GM21619 (cell line): ENCODE data around the gene IL4R.

Source experiments
- ATAC-seq: cut with Tn5 transposase; IDR thresholded peaks from one replicate; pipeline ENCODE4 v1.9.1; 2021; ENCODE audit not compliant: unreplicated experiment

Gene IL4R

DNA sequence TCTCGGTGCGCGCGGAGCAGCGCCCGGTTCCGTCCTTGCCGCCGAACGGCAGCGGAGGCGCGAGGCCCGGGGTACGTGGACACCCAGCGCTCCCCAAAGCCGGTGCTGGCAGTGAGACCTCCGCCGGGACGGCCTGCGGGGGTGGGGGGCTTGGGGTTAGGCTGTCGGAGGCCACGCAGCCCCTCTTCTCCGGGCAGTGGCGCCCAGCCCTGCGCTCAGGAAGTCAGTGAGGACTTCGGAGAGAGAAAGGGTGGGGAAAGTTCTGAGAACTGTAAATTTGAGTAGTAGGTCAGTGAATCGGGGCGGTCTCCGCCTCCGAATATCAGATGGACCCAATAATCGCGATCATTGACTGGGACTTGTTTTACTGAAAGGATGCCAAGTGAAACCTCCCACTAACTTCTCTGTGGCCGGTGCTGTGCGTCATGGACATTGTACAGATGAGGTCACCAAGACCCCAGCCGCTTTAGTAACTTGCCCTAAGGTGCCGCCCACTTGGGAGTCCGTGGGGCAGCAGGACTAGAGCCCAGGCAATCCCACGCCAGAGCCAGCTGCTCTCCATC, 468 bp downstream of the IL4R start:
- no peak for ATAC-seq

DNA sequence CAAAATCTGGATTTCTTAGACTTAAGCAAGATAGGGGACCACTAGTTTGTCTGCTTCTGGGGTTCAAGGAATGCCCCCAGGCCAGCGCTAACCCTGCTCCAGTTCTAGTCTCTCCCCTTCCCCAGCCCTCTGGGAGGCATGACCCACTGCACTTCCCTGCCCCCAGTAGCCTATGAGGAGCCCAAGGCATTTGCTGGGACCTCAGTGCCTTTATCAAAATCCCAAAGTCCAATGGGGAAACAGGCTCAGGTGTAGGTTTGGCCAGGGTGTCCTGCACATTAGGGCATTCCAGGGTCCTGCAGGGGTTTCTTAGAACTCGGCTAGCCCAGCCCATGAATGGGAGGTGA, 1.2 kb downstream of the IL4R start:
- ATAC-seq = no peak

DNA sequence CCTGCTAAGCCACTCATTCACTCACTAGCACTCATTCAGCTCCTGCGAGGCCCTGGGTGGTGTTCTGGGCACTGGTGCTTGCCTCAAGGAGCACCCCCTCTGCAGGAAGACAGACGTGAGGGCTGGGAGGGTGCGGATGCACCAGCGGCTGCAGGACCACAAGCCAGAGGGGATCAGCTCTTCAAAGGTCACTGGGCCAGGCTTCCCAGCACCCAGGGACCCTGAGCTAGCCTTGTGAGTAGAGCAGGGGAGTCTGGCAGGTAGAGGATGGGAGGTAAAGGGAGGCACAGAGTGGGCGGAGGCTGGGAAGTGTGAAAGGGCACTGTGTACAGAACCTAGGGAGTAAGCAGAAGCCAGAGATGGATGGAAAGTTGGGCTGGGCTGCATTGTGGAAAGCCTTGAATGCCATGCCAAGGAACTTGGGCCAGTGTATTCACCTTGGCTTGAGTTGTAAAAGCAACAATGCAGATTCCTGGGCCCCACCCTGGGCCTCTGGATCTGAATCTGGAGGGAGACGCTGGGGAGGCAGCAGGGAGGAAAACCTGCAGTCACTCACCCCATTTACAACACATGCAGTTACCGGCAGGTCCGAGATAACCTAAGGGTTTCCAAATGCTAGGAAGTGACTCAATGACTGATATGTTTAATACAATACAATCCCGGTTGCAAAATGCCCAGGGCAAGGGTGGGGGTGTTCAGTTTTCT, 1.7 kb downstream of the IL4R start:
- ATAC-seq = no peak

DNA sequence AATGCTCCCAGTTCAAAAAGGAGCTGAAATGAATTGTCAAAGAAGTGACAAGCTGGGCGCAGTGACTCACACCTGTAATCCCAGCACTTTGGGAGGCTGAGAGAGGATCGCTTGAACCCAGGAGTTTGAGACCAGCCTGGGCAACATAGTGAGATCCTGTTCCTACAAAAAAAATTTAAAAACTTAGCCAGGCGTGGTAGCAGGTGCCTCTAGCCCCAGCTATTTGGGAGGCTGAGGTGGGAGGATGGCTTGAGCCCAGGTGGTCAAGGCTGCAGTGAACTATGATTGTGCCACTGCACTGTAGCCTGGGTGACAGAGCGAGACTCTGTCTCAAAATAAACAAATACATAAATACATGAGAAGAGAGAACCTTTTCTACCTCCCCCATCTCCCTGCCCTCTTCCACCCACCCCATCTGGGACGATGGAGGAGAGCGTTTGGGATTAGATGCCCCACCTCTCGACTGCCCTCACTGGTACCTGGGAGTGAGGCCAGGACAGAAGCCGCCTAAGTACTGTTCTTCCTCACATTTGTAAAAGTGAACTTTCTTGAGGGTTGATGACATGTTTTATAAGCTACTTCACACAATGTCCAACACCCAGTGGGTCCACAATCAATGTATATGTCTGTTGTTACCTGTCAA, 2.4 kb downstream of the IL4R start:
- no peak for ATAC-seq

DNA sequence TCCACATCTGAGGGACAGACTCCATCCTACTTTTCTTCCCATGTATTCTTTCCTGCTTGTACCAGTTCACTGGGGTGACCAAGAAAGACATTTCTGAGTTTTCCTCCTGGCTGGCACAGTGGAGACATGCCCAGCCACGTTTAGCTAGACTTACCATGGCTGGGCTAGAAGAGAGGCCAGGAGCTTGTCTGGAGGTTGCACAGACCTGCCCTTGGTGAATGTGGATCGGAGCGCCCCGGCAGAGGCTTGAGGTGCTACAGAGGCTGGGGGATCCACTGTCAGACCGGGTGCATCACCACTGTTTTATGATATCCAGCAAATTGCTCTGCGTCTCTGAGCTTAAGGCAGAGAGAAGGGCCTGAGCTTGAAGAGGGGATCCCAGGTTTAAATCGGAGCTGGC, 3.5 kb downstream of the IL4R start:
- ATAC-seq = no peak

DNA sequence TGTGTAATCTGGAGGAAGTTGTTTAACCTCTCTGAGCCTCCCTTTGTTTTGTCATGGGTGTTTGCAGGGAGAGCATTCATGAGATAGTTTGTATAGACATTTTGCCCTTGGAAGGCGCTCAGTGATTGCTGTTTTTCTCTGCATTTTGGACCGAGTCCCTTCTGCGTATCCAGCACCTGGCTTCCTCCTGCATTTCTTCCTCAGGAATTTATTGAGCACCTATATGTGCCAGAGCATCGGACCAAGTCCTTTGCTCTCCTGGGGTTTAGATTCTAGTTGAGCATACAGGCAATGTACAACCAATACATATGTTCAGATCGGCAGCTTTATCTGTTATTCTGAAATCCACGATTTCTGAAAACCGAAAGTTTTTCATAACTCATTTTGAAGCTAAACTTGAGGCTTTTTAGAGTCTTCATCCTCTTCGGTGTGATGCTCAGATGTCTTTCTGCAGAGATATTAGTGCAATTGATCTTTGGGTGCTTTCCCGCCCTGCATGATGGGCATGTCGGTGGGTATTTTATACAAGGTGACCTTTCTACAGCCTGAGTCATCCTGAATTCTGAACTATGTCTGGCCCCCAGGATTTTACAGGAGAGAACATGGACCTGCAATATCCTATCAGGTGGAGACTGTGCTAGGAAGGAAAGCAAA, 4.1 kb downstream of the IL4R start:
- ATAC-seq = no peak

DNA sequence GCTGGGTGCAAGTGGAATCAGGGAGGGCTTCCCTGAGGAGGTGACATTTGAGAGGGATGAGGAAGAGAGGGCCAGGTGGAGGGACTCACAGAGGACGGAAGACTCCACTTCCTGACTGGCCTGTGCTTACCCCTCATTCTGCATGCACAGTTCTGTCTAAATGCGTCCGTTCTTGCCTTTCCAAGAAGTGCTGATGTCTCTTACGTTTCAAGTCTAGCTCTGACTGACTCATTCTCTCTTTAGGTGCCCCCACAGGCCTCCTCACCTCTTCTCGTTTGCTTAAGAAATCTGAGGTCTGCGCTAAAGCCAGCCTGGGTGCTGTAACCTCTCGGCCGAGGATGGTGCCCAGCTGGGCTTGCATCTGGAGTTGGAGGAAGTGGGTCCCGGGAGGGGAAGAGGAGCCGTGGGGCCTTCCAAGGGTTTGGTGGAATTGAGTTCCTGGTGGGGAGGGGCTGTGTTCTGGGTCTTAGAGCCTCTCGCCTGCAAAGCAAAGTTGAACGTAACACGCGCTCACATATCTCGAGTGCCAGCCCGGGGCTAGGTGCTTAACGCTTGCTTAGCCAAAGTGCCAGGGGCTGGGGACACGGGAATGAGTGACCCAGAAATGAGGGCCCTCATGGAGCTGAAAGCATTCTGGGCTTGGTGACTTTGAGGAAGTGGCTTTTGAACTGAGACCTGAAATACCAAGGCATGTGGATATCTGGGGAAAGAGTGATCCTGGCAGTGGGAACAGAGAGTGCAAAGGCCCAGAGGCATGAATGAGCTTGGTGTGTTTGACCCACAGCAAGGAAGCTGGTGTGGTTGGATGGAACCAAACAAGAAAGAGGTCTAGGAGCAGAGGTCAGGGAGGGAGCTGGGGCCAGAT, 4.8 kb downstream of the IL4R start:
- no peak for ATAC-seq

DNA sequence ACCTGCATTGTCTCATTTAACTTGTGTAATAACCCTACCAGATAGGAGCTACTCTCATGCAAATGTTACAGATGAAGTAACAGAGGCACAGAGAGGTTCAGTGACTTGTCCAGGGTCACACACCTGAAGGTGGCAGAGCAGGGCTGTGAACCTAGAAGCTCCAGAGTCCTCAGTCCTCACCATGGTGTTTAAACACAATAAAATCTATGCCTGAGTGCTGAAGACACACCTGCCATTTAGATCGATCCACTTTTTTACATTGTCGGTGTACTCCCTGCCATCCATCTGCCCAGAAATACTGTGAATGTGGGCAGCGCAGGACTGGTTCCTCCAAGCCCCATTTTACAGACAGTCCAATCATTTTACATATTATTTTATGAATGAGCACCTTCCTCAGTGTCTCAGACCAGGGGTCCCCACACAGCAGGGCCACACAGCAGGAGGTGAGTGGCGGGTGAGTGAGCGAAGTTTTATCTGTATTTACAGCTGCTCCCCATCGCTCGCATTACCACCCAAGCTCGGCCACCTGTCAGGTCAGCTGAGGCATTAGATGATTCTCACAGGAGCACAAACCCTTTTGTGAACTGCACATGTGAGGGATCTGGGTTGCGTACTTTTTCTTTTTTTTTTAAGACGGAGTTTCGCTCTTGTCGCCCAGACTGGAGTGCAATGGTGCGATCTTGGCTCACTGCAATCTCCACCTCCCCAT, 5.6 kb downstream of the IL4R start:
- no peak for ATAC-seq

DNA sequence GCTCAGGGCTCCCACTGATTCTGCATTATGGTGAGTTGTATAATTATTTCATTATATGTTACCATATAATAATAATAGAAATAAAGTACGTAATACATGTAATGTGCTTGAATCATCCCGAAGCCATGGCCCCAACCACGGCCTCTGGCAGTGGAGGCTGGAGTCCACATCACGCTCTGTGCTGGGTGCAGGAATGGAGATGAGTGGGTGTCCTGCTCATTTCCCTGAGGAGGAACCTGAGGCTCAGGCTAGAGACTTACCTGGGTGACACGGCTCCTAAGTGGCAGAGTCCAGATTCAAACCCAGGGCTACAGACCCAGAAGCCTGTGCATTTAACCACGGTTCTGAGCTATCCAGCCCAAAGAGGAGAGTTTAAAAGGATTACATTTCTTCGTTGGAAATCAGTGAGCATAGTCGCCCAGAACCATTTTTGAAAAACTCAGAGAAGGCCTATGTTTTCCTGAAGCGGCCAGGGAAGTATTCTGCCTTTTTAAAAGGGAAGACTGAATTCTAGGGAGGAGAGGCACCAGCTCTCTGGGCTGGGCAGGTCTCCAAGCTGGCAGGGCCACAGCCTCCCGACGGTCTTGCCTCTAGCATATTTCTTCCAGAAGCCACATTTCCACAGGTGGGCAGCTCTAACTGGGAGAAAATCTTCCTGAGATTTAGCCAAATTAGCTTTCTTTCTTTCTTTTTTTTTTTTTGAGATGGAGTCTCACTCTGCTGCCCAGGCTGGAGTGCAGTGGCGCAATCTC, 6.7 kb downstream of the IL4R start:
- no peak for ATAC-seq

DNA sequence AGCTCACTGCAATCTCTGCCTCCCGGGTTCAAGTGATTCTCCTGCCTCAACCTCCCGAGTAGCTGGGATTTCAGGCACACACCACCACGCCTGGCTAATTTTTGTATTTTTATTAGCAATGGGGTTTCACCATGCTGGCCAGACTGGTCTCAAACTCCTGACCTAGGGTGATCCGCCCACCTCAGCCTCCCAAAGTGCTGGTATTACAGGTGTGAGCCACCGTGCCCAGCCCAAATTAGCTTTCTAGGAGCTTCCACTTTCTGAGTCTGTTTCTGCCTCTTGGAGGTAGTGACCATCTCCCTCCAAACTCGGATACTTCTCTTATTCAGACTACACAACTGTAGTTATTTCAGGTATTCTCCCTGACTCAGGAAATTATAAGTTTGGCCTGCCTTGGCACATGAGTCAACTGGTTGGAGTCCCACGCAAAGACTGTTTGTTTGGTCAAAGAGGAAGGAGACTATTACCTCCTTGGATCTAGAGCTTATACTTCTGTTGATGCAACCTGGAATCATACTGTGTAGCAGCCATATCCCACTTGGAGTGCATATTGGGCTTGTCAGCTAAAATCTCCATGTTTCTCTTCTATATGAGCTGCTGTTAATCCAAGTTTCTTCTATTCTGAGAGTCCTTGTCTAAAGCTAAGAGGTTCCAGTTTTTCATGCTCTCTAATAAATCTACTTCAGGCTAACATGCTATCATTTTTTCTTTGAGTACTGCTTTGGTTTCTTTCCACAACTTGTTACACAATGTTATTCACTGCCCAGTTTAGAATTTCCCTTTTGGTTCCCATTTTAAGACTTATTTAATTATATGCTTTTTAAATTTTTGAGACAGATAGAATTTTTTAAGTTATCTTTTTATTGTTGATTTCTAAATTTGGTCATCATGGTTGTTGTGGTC, 7.5 kb downstream of the IL4R start:
- no peak for ATAC-seq

DNA sequence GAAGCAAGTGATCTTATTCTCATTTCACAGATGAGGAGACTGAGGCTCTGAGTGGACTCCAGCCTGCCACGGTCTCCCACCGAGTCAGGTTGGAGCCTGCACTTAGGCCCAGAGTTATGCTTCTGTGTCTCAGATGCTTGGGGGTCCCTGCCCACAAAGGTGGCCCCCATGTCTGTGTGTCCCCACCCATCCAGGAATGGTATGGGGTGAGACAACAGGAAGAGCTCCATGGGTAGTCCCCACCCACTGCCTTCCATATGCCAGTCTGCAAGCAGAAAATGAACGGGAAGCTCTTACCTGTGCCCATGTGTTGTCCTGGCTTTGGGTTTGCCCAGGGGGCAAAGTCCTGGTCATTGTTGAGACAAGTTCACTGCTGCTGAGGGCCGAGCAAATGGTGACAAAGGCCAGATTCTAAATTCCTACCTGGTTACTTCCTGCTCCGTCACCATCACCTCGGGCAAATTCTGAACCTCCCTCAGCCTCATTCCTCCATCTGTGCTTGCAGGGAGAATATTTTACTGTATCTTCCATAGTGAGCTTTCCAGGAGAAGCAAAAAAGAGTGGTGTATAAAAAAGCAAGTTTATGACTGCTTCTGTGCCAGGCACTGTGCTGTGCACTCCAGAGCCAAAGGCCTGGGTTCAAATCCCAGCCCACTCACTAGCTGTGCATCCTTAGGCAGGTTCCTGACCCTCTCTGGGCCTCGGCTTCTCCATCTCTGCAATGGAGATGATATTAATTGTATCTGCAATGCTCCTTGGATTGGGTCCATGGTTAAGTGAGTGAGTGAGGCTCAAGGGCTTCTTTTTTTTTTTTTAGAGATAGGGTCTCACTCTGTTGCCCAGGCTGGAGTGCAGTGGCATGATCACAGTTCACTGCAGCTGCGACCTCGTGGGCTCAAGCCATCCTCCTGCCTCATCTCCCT, 9.3 kb downstream of the IL4R start:
- no peak for ATAC-seq

DNA sequence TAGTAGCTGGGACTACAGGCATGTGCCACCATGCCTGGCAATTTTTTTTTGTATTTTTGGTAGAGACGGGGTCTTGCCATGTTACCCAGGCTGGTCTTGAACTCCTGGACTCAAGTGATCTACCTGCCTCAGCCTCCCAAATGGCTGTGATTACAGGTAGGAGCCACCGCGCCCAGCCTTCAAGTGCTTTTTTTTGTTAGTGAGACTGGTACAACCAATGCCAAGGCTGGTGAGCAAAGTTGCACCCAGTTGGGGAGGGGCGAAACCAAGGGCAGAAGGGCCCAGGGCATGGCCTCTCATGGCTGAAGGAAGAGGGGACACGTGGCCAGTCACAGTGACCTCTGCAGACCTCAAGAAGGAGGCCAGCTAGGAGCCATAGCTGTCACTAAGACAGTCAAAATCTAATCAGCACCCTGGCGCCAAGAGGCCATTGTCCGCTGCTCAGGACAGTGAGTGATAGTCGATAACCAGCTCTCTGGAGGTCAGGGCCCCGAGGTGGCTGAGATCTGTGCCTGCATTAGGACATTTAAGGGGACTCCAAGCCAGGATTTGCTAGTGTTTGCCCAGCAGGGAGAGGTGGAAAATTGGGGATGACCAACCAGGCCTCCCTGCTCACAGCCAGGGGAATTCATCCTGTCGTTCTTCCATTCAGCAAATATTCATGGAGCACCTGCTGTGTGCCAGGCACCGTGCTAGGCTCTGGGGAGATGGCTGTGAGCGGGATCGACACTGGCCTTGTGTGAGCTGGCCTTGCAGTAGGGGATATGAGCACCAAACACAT, 10.2 kb downstream of the IL4R start:
- ATAC-seq = no peak

DNA sequence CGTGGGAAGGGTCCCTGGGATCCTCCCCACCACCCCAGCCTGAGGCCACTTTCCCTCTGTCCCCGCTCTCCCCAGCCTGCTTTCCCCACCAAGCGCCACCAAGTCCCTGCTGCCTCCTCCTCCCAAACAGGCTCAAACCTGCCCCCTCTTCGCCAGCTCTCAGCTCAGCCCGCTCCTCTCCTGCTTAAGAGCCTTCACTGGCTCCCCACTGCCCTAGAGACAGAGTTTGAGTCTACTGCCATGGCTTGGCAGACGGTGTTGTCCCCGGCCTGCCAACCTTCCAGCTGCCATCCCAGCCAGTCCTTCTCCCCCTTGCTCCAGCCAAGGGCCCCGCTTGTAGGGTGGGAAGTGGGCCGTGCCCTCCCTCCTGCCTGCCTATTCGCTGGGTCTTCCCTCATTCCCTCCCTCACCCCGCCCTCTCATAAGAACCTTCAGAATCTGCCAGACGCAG, 11.1 kb downstream of the IL4R start:
- ATAC-seq = no peak

DNA sequence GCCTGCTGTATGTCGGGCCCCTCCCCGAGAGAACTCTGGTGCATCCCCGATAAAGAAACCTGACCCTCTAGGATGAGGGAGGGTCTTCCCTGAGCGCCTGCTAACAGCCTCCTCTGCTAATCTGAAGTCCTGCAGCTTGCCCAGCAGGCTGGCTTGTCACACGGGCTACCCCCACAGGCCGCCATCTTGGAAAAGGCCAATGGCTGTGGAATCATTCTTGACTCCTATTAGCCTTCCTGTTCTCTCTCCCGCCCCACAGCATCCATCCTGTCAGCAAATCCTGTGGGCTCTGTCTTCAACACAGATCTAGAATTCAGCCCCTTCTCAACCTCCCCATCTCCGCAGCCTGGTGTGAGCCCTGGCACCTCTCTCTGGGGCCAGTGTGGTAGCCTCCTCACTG, 12.0 kb downstream of the IL4R start:
- no peak for ATAC-seq

DNA sequence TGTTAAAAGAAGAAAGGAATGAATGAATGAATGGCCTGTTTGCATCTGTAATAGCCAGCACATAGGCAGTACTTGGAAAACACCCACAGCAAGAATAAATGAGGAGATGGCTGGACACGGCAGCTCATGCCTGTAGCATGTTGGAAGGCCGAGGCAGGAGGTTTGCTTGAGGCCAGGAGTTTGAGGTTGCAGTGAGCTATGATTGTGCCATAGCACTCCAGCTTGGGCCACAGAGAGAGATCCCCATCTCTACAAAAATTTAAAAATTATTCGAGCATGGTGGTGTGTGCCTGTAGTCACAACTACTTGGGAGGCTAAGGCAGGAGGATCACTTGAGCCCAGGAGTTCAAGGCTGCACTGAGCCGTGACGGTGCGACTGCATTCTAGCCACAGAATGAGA, 12.5 kb downstream of the IL4R start:
- ATAC-seq = no peak

DNA sequence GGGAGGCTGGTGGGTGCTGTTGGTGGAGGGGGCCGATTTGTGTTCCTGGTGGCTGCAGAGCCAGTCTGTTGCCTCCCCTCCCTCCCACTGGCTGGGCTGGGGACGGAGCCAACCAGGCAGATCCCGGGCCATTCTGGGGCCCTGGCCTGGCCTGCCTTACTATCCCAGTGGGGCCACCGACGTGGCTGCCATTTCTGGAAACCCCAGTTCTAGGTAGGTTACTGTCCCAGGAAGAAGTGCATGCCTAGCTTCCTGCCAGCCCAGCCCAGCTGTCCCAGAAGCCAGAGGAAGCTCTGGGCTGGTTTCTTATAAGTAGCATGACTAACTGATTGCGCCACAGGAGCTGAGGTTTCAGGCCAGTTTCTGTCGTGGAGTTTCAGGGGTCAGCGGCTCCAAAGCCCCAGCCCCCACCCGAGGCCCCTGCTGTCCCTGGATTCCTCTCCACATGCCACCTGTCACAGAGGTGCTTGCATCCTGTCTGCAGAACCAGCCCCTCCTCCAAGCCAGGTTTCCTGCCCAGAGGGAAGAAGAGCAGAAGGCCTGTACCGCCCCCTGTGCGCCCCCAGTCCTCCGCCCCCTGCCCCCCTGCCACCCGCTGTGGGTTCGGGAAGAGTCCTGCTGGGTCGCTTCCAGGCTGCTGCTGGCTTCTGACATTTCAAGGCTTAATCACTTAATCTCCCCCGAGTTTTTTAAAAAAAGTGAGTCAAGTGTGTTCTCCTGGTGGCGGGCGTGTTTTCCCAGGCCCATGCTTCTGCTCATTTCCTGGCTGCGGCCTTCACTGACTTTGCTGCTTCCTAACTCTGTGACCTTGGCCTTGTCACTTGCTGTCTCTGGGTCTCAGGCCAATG, 13.2 kb downstream of the IL4R start:
- peak; percentile 69 for ATAC-seq
